ENCODE results near the gene FBXO3. TPM values are rescaled to one million over a fixed set of nuclear protein-coding genes. Genes with fewer than 3 reads are reported as not detected.

The FBXO3 gene, protein sequence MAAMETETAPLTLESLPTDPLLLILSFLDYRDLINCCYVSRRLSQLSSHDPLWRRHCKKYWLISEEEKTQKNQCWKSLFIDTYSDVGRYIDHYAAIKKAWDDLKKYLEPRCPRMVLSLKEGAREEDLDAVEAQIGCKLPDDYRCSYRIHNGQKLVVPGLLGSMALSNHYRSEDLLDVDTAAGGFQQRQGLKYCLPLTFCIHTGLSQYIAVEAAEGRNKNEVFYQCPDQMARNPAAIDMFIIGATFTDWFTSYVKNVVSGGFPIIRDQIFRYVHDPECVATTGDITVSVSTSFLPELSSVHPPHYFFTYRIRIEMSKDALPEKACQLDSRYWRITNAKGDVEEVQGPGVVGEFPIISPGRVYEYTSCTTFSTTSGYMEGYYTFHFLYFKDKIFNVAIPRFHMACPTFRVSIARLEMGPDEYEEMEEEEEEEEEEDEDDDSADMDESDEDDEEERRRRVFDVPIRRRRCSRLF
- total RNA-seq (2021; fragmentation: NEBNext Ultra II Directional; extraction: Animal tissue kit (Norgen Biotek cat#: 25700)) (19.7 and 25.7 TPM in 2 replicates), polyA plus RNA-seq (2011; rRNA removed) (11.8 and 15.9 TPM in 2 replicates), polyA minus RNA-seq (2011; rRNA and poly(A)+ RNA removed) (24.8 and 31.2 TPM in 2 replicates)
- 20.6 TPM for polyA plus RNA-seq (2011; cell fraction: cytosol; rRNA removed)
- polyA plus RNA-seq (2011; cell fraction: nucleus; rRNA removed), result 7.3 TPM
- 16.4 to 30.8 TPM (median 22.8 TPM) in 4 replicates for polyA plus RNA-seq (2012, experiment 1 of 2)
- 2.0 TPM for polyA plus RNA-seq (2012, experiment 2 of 2)
- 10.9 TPM for polyA plus RNA-seq (2013, experiment 1 of 2)
- 11.4 TPM for polyA plus RNA-seq (2013, experiment 2 of 2)
- 17.8 TPM for polyA minus RNA-seq (2011; cell fraction: cytosol; rRNA and poly(A)+ RNA removed)
- polyA minus RNA-seq (2011; cell fraction: nucleus; rRNA and poly(A)+ RNA removed), result 14.3 TPM
- long read RNA-seq, experiment 1, full-length matches to known transcripts, result 6 of 34 reads
- long read RNA-seq, experiment 1, partial matches to known transcripts, result 25 of 34 reads
- long read RNA-seq, experiment 1, other reads (novel, unspliced or antisense), result 3 of 34 reads
- long read RNA-seq, experiment 2, transcript FBXO3-201 (11 exons, 2,397 nt), result major isoform, 10 of 18 reads
- long read RNA-seq, experiment 2, partial matches to known transcripts, result 0 of 18 reads
- long read RNA-seq, experiment 2, other reads (novel, unspliced or antisense), result 7 of 18 reads

DNA sequence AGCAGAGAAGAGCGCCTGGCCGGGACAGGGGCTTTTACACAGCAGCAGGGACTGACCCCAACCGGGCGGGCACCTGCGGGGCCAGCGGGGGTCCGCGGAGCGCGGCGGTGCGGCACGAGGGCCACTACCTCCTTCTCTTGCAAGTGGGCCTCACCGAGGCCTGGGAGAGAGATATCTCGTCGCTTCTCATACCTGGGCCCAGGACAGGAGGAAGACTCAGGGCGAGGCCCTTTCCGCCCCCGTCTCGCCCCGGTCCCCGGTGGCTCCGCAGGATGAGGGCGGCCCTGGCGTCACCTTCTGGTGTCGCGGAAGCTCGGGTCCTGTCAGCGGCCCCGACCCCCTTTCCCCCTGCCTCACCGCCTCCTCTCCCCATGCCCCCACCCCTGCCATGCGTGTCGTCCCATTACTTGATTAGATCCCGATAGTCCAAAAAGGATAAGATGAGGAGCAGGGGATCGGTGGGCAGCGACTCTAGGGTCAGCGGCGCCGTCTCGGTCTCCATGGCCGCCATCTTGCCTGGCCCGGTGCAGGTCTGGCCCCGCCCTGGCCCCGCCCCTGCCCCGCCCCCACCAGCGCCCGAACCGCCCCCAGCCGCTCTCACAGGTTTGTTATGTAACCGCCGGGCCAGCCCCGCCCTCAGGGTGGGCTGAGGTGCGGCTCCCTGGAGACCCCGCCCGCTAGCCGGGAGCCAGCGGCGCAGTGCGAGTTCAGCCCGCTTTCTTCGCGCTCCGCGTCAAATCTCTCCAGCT lies at the start of gene FBXO3:
FBXO3 (minus strand) TSS at position 534 of the 749 bp plus-strand sequence; CDS start at position 511, 23 bp downstream.
- ChIA-PET POLR2A (ENCODE audit: partially characterized antibody) (interaction anchor here (0.6 to 2.1 kb wide), 7 partner anchors 10 to 73 kb away, joined by 3 to 7 read pairs (median 4); partner anchors contain the start of genes C11orf91 and CD59), CTCF (ENCODE audit: partially characterized antibody) (interaction anchor here (0.6 to 1.5 kb wide), 3 partner anchors 32 to 753 kb away, joined by 3 read pairs; no protein-coding TSS in a partner anchor)
- H3K9ac ChIP-seq (replicated peaks in 1 of 4; ENCODE audit: extremely low read depth in 1 of 4, low read depth in 3 of 4, low read length in 3 of 4), result peak within 1 kb of the TSS; percentile 53 to 90 (median 68)
- no peaks in the 10 kb centered on the region for H3K9me3 ChIP-seq (ENCODE audit: insufficient read depth in 2 of 2, low read depth in 1 of 2, low read length in 1 of 2)
- H3K4ac ChIP-seq (replicated peaks; ENCODE audit: insufficient read length, low read depth, low read length), result no peak within 1 kb of the TSS
- no peak within 1 kb of the TSS for H4K5ac ChIP-seq (ENCODE audit: insufficient read length, low read depth, low read length)
- no peak for FAIRE-seq
- peaks cover 6 to 13% (median 12%) of the 10 kb centered on the region in 4 experiments for H3K4me1 ChIP-seq (replicated peaks in 1 of 4; ENCODE audit: control insufficient read depth in 3 of 4, insufficient read depth in 4 of 4, low read length in 3 of 4)
- no peak within 1 kb of the TSS for H2BK20ac ChIP-seq (ENCODE audit: low read length)
- peaks cover 7% of the 10 kb centered on the region; the same call in 1 of the 2 replicates for H3K23me2 ChIP-seq (ENCODE audit: low read depth, low read length)
- no peak within 1 kb of the TSS for H2BK120ac ChIP-seq (replicated peaks; ENCODE audit: low read depth, low read length)
- peak within 1 kb of the TSS; percentile 60 for H3K18ac ChIP-seq (ENCODE audit: extremely low read depth, low read length)
- H3K14ac ChIP-seq (ENCODE audit: insufficient read length), result no peak within 1 kb of the TSS
- no peak within 1 kb of the TSS for H2AK5ac ChIP-seq (ENCODE audit: low read depth, low read length)
- no peak within 1 kb of the TSS for H2BK5ac ChIP-seq (ENCODE audit: low read depth, low read length)
- no peaks in the 10 kb centered on the region; a peak in 1 of 8 replicates for H3K36me3 ChIP-seq (ENCODE audit: control insufficient read depth in 2 of 4, insufficient read depth in 4 of 4, low read length in 3 of 4)
- H4K20me1 ChIP-seq (replicated peaks in 1 of 2; ENCODE audit: control insufficient read depth in 1 of 2, insufficient read depth in 2 of 2, low read length in 2 of 2), result peaks cover 2 to 13% of the 10 kb centered on the region in 2 experiments
- H3K4me3 ChIP-seq (ENCODE audit: extremely low read depth in 1 of 4, insufficient read depth in 2 of 4, low read depth in 3 of 4, low read length in 4 of 4), result peak within 1 kb of the TSS; percentile 77 to 90 (median 84)
- 1% methylated on average over 35 of the region's 64 CpGs; no CpG with 5 or more reads in 1 of the 2 experiments for WGBS, 2 experiments (ENCODE audit: extremely low coverage in 1 of 2, insufficient coverage in 1 of 2, insufficient read length in 1 of 2, insufficient replicate concordance in 2 of 2, low coverage in 1 of 2, low lambda C conversion rate in 2 of 2, missing lambda C conversion rate in 1 of 2)
- H2BK12ac ChIP-seq (ENCODE audit: low read depth, low read length), result peak within 1 kb of the TSS; percentile 39; the same call in 1 of the 2 replicates
- H3K27me3 ChIP-seq (replicated peaks in 1 of 4; ENCODE audit: control insufficient read depth in 3 of 4, extremely low read depth in 1 of 4, insufficient read depth in 3 of 4, low read length in 3 of 4), result peaks cover 0 to 13% (median 2%) of the 10 kb centered on the region in 4 experiments; a peak in 3 of 7 replicates
- peak within 1 kb of the TSS; percentile 93 for H2AFZ ChIP-seq (ENCODE audit: low read length)
- no peak within 1 kb of the TSS for H3K27ac ChIP-seq (ENCODE audit: low read depth, low read length)
- no peak within 1 kb of the TSS for H3K23ac ChIP-seq (ENCODE audit: insufficient read length)
- H3K79me1 ChIP-seq (ENCODE audit: low read depth, low read length), result no peaks in the 10 kb centered on the region
- H3K56ac ChIP-seq (replicated peaks; ENCODE audit: insufficient read length, low read depth, low read length), result no peak within 1 kb of the TSS
- no peak within 1 kb of the TSS for H4K91ac ChIP-seq (replicated peaks; ENCODE audit: insufficient read length, low read length)
- peak within 1 kb of the TSS; percentile 90 to 96 for H3K4me2 ChIP-seq (ENCODE audit: insufficient read depth in 1 of 2, low read depth in 2 of 2, low read length in 2 of 2)
- peak within 1 kb of the TSS; percentile 82 for H4K8ac ChIP-seq (ENCODE audit: extremely low read depth, insufficient read depth, low read length)
- no peak within 1 kb of the TSS for H2BK15ac ChIP-seq (ENCODE audit: low read length)
- peak; percentile 58 to 88 for DNase-seq (ENCODE audit: low read depth in 1 of 2, low spot score in 2 of 2)
- H3K79me2 ChIP-seq (ENCODE audit: control insufficient read depth in 1 of 2, insufficient read depth in 2 of 2, low read length in 2 of 2), result 0 out of 4 replicates have a peak, but pooled peaks cover 0 to 9% of the 10 kb centered on the region in 2 experiments
- no peak for TF ChIP-seq BCL11A (IDR thresholded peaks at IDR 0.05; ENCODE audit: low read depth in 2 of 2, low read length in 2 of 2)
- no peak for TF ChIP-seq EZH2 (IDR thresholded peaks at IDR 0.05; ENCODE audit: low read depth, low read length, severe bottlenecking)
- no peak for TF ChIP-seq SAP30 (IDR thresholded peaks at IDR 0.05; ENCODE audit: insufficient read depth, insufficient replicate concordance, low read length)
- TF ChIP-seq, protein P1, sequence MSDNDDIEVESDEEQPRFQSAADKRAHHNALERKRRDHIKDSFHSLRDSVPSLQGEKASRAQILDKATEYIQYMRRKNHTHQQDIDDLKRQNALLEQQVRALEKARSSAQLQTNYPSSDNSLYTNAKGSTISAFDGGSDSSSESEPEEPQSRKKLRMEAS (IDR thresholded peaks at IDR 0.05), result 0 out of 2 replicates have a peak, but pooled peaks have one; percentile 21
- peak; percentile 84 for TF ChIP-seq KDM4A (IDR thresholded peaks at IDR 0.05; ENCODE audit: low read depth, low read length, severe bottlenecking)

All from H1 (cell line).